GM12801 (cell line): ENCODE results near the gene PLS3.

ENCODE experiments used
- CTCF ChIP-seq: IDR thresholded peaks from one replicate; pipeline ENCODE4 v1.5.1; 2011; ENCODE audit warnings: control low read depth; ENCODE audit not compliant: insufficient read length; ENCODE audit errors: extremely low read depth

The PLS3 gene

GRCh38 chrX:115687595-115687994, 126.6 kb downstream of the PLS3 start:
- no peak for TF ChIP-seq CTCF

DNA sequence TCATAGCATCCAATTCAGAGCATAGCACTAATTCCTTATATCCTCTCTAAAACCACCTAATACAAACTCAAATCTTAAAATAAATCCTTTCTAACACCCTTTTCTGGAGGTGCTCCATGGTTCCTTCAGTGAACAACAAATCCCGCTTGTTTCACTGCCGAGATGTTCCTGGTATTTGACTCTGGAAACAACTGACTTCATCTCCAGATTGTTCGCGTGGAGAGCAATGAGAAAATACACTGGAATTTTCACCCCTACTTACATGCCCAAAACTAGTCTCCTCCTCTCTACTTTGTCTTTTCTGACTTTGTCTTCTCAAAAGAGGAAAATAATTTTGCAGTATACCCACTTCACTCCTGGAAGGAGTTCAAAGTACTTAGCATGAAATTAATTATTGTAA, 129.0 kb downstream of the PLS3 start:
- no peak for TF ChIP-seq CTCF

- no peak for TF ChIP-seq CTCF
Observed at GRCh38 chrX:115690511-115691216, 129.7 kb downstream of the PLS3 start.

DNA sequence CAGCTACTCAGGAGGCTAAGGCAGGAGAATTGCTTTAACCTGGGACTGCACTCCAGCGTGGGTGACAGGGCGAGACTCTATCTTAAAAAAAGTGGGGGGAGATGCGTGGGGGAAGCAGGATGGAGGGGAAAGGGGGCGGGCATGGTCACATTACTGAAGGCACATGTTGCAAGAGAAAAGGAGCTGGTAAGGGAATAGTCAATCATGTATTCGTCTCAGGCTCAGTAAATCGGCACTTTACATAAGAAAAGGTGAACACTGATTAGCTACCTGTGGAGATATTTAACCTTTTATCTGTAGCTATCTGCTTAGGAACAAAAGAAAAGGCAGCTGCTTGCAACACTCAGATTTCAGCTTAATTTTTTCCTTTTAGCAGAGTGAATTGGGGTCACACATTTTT, 132.5 kb downstream of the PLS3 start:
- TF ChIP-seq CTCF = no peak

DNA sequence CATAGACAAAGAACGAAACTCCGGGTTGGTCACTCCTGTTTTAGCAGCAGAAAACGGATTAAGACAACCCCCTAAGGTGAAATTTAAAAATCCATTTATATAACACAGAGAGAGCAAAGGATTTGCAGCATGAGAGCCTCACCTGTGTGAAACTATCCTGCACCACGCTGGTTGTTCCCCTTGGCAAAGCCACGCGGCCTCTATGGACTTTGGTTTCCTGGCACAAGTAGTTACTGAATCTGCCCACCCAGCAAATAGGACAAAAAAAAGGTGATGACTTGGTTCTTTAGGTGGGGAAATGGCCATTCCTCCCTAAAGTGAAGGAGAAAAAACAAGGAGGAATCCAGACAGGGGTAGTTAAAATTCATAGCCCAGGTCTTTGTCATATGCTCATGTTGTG, 133.1 kb downstream of the PLS3 start:
- TF ChIP-seq CTCF = no peak

DNA sequence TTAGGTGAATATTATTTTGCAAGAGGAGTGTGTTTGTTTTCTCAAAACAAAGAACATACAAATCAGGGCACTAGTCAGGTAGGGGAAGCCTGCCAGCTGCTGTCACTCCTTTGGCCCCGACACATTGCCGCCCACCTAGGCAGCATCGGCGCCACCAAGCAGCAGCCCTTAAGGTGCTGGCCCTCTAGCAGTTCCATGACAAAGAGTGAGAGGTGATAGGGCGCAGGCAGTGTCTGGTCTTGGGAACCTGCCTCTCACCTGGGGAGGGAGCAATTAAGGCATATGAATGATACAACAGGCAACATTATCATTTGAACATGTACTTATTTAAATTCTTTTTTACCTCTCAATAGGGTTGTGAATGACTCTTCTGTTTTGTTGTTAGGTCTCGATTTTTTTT, 135.1 kb downstream of the PLS3 start:
- TF ChIP-seq CTCF = no peak

- TF ChIP-seq CTCF = no peak
Observed at GRCh38 chrX:115696939-115697338, 136.0 kb downstream of the PLS3 start.
